H1 (cell line): ENCODE measurements around the gene PGBD5.

Experiments used
- CEBPB ChIP-seq: IDR thresholded peaks from 2 replicates; pipeline ENCODE4 v1.6.1; 2012; ENCODE audit warnings: low read depth, low read length
- CHD7 ChIP-seq: fragments of 300-600 bp; sonication (generic); IDR thresholded peaks from 2 replicates; pipeline ENCODE4 v1.7.1; 2012; ENCODE audit warnings: low read length, moderate library complexity, mild to moderate bottlenecking, inconsistent platforms; ENCODE audit not compliant: insufficient replicate concordance
- CTCF ChIP-seq, 3 experiments: IDR thresholded peaks; 1 replicate in 2 of 3; 2 replicates in 1 of 3; pipeline versions ENCODE4 v1.5.1 to v1.6.1; 2011; ENCODE audit warnings: low read length in 3 of 3, mild to moderate bottlenecking in 3 of 3, inconsistent platforms in 2 of 3, low read depth in 1 of 3, moderate library complexity in 1 of 3; ENCODE audit not compliant: insufficient read depth in 1 of 3; ENCODE audit errors: control extremely low read depth in 1 of 3
- EP300 ChIP-seq, 2 experiments: IDR thresholded peaks; 1 replicate in 1 of 2; 2 replicates in 1 of 2; pipeline ENCODE4 v1.6.1; 2011 to 2012; ENCODE audit warnings: low read depth in 2 of 2, low read length in 2 of 2, mild to moderate bottlenecking in 2 of 2, borderline replicate concordance in 1 of 2, inconsistent platforms in 1 of 2, moderate library complexity in 1 of 2
- EZH2 ChIP-seq: fragments of 200-600 bp; sonication (generic); IDR thresholded peaks from 2 replicates; pipeline ENCODE4 v1.7.1; 2012; ENCODE audit warnings: low read depth, mild to moderate bottlenecking, moderate library complexity, low read length, inconsistent platforms; ENCODE audit not compliant: severe bottlenecking
- NRF1 ChIP-seq: IDR thresholded peaks from 2 replicates; pipeline ENCODE4 v1.6.1; 2011; ENCODE audit warnings: mild to moderate bottlenecking, low read depth, low read length, improper control_type of control experiment
- POLR2A ChIP-seq, 2 experiments: IDR thresholded peaks; 1 replicate in 1 of 2; 2 replicates in 1 of 2; pipeline ENCODE4 v1.6.1; 2011; ENCODE audit warnings: low read depth in 2 of 2, low read length in 2 of 2, mild to moderate bottlenecking in 2 of 2; ENCODE audit errors: control extremely low read depth in 1 of 2
- POLR2AphosphoS5 ChIP-seq: IDR thresholded peaks from 2 replicates; pipeline ENCODE4 v1.6.1; 2011; ENCODE audit warnings: low read depth, low read length
- RAD21 ChIP-seq, 2 experiments: IDR thresholded peaks in 1 of 2; conservative IDR thresholded peaks in 1 of 2; 2 replicates each; pipeline ENCODE4 v1.6.1; 2011; ENCODE audit warnings: low read depth in 2 of 2, low read length in 2 of 2, improper control_type of control experiment in 1 of 2, inconsistent platforms in 1 of 2, mild to moderate bottlenecking in 1 of 2, moderate library complexity in 1 of 2
- TAF1 ChIP-seq: IDR thresholded peaks from 2 replicates; pipeline ENCODE4 v1.6.1; 2011; ENCODE audit warnings: mild to moderate bottlenecking, low read depth, low read length

GRCh38 chr1:230348386-230349019 lies 77.6 kb downstream of the PGBD5 start:
- TF ChIP-seq CTCF (IDR thresholded peaks at IDR 0.05; ENCODE audit: control extremely low read depth in 1 of 3, insufficient read depth in 1 of 3, low read depth in 1 of 3, low read length in 3 of 3) (no peak), CHD7 (no peak), EZH2 (no peak), CEBPB (no peak), POLR2AphosphoS5 (no peak), RAD21 (IDR thresholded peaks at IDR 0.05 in 1 of 2, conservative IDR thresholded peaks at IDR 0.05 in 1 of 2; ENCODE audit: low read depth in 2 of 2, low read length in 2 of 2) (no peak), EP300 (IDR thresholded peaks at IDR 0.05; ENCODE audit: borderline replicate concordance in 1 of 2, low read depth in 2 of 2, low read length in 2 of 2) (no peak), TAF1 (no peak), NRF1 (no peak), POLR2A (IDR thresholded peaks at IDR 0.05; ENCODE audit: control extremely low read depth in 1 of 2, low read depth in 2 of 2, low read length in 2 of 2) (no peak)
